ENCODE data around the gene PSMD8.

DNA sequence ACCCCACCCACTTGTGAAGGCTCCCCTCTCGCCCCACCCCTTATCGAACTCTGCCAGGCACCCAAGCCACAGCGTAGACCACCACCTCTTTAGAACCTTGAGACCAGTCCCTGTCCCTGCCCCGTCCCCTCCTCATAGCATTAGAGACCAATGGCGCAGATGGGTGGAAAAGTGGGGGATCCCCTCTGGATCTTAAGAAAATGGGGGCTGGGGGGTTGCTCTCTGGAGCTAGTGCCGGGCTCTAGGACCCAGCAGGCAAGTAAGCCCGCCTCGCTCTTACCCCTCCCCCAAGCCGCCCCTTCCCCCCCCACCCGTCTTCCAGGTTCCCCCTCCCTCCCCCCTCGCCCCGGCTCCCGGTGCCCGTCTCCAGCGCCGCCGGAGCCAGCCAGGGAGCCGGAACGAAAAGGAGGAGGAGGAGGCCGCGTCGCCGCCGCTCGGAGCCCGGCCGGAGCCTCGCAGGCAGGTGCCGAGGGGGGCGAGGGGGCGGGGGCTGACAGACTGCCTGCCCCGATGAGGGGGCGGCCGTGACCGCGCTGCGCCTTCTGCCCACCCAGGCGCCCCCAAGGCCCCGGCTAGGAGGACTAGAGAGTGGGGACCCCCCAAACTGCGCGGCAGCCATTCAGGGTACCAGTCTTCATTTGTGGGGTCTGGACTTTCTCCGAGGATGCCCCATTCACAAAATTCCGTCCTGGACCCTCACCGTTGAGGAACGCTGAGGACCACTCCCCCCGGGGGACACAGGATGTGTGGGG is 14.2 kb downstream of the PSMD8 start, which contains the start of gene SPRED3:
- TF ChIP-seq, protein P1, sequence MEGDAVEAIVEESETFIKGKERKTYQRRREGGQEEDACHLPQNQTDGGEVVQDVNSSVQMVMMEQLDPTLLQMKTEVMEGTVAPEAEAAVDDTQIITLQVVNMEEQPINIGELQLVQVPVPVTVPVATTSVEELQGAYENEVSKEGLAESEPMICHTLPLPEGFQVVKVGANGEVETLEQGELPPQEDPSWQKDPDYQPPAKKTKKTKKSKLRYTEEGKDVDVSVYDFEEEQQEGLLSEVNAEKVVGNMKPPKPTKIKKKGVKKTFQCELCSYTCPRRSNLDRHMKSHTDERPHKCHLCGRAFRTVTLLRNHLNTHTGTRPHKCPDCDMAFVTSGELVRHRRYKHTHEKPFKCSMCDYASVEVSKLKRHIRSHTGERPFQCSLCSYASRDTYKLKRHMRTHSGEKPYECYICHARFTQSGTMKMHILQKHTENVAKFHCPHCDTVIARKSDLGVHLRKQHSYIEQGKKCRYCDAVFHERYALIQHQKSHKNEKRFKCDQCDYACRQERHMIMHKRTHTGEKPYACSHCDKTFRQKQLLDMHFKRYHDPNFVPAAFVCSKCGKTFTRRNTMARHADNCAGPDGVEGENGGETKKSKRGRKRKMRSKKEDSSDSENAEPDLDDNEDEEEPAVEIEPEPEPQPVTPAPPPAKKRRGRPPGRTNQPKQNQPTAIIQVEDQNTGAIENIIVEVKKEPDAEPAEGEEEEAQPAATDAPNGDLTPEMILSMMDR (IDR thresholded peaks at IDR 0.05 in 4 of 5, conservative IDR thresholded peaks at IDR 0.05 in 1 of 5) = no peak
- TF ChIP-seq POLR2A (IDR thresholded peaks at IDR 0.05) = no peak
